ENCODE data around the gene ROPN1L. TPM values are rescaled to one million over a fixed set of nuclear protein-coding genes. Genes with fewer than 3 reads are reported as not detected.

ROPN1L gene
- total RNA-seq, 1 experiment from 2014 or later, result 0.24 TPM

GRCh38 chr5:10503997-10504793 lies 62.5 kb downstream of the ROPN1L start:
- CTCF ChIA-PET, result no interaction called here
- intact Hi-C loops (cut with micrococcal nuclease; ENCODE audit: unreplicated experiment), result no loop called here
- Histone ChIP-seq H3K36me3 (ENCODE audit: insufficient read depth, low read length, poor library complexity, severe bottlenecking) (no peaks in the 10 kb centered on the region), H3K4me3 (ENCODE audit: low read depth, low read length, poor library complexity, severe bottlenecking) (no peak overlapping the region), H3K4me1 (ENCODE audit: insufficient read depth, low read length, poor library complexity, severe bottlenecking) (no peaks in the 10 kb centered on the region), H3K9me3 (ENCODE audit: low read depth, low read length, poor library complexity, severe bottlenecking) (no peaks in the 10 kb centered on the region), H3K27ac (ENCODE audit: low read depth, low read length, poor library complexity, severe bottlenecking) (no peak overlapping the region), H3K27me3 (replicated peaks; ENCODE audit: insufficient read depth, low read depth, low read length, poor library complexity) (no peaks in the 10 kb centered on the region)
- no TSS peak for BruUV-seq (replicated peaks)
- TF ChIP-seq EZH2 (IDR thresholded peaks at IDR 0.05; ENCODE audit: borderline replicate concordance, low read depth, low read length, poor library complexity, severe bottlenecking) (no peak), CTCF (conservative IDR thresholded peaks at IDR 0.05; ENCODE audit: low read depth, low read length) (no peak)
- DNase-seq (ENCODE audit: low spot score), result no peak
- POLR2A ChIA-PET (ENCODE audit: low non-redundant PET), result no interaction called here

GRCh38 chr5:10505517-10506095 lies 63.9 kb downstream of the ROPN1L start:
- H3K4me1 ChIP-seq (ENCODE audit: insufficient read depth, low read length, poor library complexity, severe bottlenecking), result no peaks in the 10 kb centered on the region
- H3K4me3 ChIP-seq (ENCODE audit: low read depth, low read length, poor library complexity, severe bottlenecking), result no peak overlapping the region
- POLR2A ChIA-PET (ENCODE audit: low non-redundant PET), result no interaction called here
- H3K36me3 ChIP-seq (ENCODE audit: insufficient read depth, low read length, poor library complexity, severe bottlenecking), result no peaks in the 10 kb centered on the region
- intact Hi-C loops (cut with micrococcal nuclease; ENCODE audit: unreplicated experiment), result no loop called here
- H3K9me3 ChIP-seq (ENCODE audit: low read depth, low read length, poor library complexity, severe bottlenecking), result no peaks in the 10 kb centered on the region
- BruUV-seq (replicated peaks), result no TSS peak
- H3K27me3 ChIP-seq (replicated peaks; ENCODE audit: insufficient read depth, low read depth, low read length, poor library complexity), result no peaks in the 10 kb centered on the region
- CTCF ChIA-PET, result interaction anchor here (1.5 kb wide), 1 partner anchor 222 kb away, joined by 3 read pairs; no protein-coding TSS in a partner anchor
- DNase-seq (ENCODE audit: low spot score), result no peak
- no peak overlapping the region for H3K27ac ChIP-seq (ENCODE audit: low read depth, low read length, poor library complexity, severe bottlenecking)
- TF ChIP-seq EZH2 (IDR thresholded peaks at IDR 0.05; ENCODE audit: borderline replicate concordance, low read depth, low read length, poor library complexity, severe bottlenecking), result no peak
- TF ChIP-seq CTCF (conservative IDR thresholded peaks at IDR 0.05; ENCODE audit: low read depth, low read length), result no peak

GRCh38 chr5:10506535-10506934 lies 64.9 kb downstream of the ROPN1L start:
- ChIA-PET CTCF (interaction anchor here (1.5 kb wide), 1 partner anchor 223 kb away, joined by 3 read pairs; no protein-coding TSS in a partner anchor), POLR2A (ENCODE audit: low non-redundant PET) (no interaction called here)
- no peak for DNase-seq (ENCODE audit: low spot score)
- no TSS peak for BruUV-seq (replicated peaks)
- Histone ChIP-seq H3K36me3 (ENCODE audit: insufficient read depth, low read length, poor library complexity, severe bottlenecking) (no peaks in the 10 kb centered on the region), H3K4me3 (ENCODE audit: low read depth, low read length, poor library complexity, severe bottlenecking) (no peak overlapping the region), H3K27ac (ENCODE audit: low read depth, low read length, poor library complexity, severe bottlenecking) (no peak overlapping the region), H3K27me3 (replicated peaks; ENCODE audit: insufficient read depth, low read depth, low read length, poor library complexity) (no peaks in the 10 kb centered on the region), H3K9me3 (ENCODE audit: low read depth, low read length, poor library complexity, severe bottlenecking) (no peaks in the 10 kb centered on the region), H3K4me1 (ENCODE audit: insufficient read depth, low read length, poor library complexity, severe bottlenecking) (no peaks in the 10 kb centered on the region)
- intact Hi-C loops (cut with micrococcal nuclease; ENCODE audit: unreplicated experiment), result no loop called here
- TF ChIP-seq EZH2 (IDR thresholded peaks at IDR 0.05; ENCODE audit: borderline replicate concordance, low read depth, low read length, poor library complexity, severe bottlenecking) (no peak), CTCF (conservative IDR thresholded peaks at IDR 0.05; ENCODE audit: low read depth, low read length) (no peak)

All from A673 (cell line).